Left ventricle myocardium inferior (tissue), 1 donor: ENCODE results near the gene ZBTB45. TPM values are rescaled to one million over a fixed set of nuclear protein-coding genes. Genes with fewer than 3 reads are reported as not detected.

Source experiments
- DNase-seq: peaks from one replicate; pipeline ENCODE4 v3.0.0-alpha.2; 2020
- H3K27ac ChIP-seq: fragments of 200-600 bp; replicated peaks from 2 replicates; pipeline ENCODE4 v1.8.0; 2021
- H3K27me3 ChIP-seq: fragments of 200-600 bp; 2 replicates; pipeline ENCODE4 v1.8.0; 2021; ENCODE audit warnings: low read depth
- H3K36me3 ChIP-seq: fragments of 200-600 bp; 2 replicates; pipeline ENCODE4 v1.8.0; 2021
- H3K4me1 ChIP-seq: fragments of 200-600 bp; 2 replicates; pipeline ENCODE4 v1.8.0; 2021
- H3K4me3 ChIP-seq: fragments of 200-600 bp; 2 replicates; pipeline ENCODE4 v1.8.0; 2021; ENCODE audit warnings: mild to moderate bottlenecking, moderate library complexity
- H3K9me3 ChIP-seq: fragments of 200-600 bp; replicated peaks from 2 replicates; pipeline ENCODE4 v1.8.0; 2021
- intact Hi-C: fragments of 100-400 bp; cut with micrococcal nuclease; formaldehyde crosslinking; loops from one replicate; pipeline ENCODE4 v1.11.0; 2022
- microRNA-seq: library from miRNA; unstranded; fragments of <30 nt; microRNA quantifications from one replicate; pipeline ENCODE4 v1.2.0, GENCODE V29; 2020
- total RNA-seq: library from RNA; stranded (reverse); fragmentation: NEBNext Ultra II Directional; extraction: Animal tissue kit (Norgen Biotek cat#: 25700); gene quantifications from one replicate; pipeline ENCODE4 v1.2.1, GENCODE V29; 2021
- TF ChIP-seq, protein P1 (sequence below): fragments of 200-600 bp; IDR thresholded peaks from 2 replicates; pipeline ENCODE4 v1.8.0; 2021; ENCODE audit warnings: antibody characterized with exemption, mild to moderate bottlenecking, borderline replicate concordance
- donor health status: DM: no; HTN: yes; CAD: no; lungs with severe emphysema.

The ZBTB45 gene
- total RNA-seq, 1 donor from 2014 or later: 10.2 TPM

DNA sequence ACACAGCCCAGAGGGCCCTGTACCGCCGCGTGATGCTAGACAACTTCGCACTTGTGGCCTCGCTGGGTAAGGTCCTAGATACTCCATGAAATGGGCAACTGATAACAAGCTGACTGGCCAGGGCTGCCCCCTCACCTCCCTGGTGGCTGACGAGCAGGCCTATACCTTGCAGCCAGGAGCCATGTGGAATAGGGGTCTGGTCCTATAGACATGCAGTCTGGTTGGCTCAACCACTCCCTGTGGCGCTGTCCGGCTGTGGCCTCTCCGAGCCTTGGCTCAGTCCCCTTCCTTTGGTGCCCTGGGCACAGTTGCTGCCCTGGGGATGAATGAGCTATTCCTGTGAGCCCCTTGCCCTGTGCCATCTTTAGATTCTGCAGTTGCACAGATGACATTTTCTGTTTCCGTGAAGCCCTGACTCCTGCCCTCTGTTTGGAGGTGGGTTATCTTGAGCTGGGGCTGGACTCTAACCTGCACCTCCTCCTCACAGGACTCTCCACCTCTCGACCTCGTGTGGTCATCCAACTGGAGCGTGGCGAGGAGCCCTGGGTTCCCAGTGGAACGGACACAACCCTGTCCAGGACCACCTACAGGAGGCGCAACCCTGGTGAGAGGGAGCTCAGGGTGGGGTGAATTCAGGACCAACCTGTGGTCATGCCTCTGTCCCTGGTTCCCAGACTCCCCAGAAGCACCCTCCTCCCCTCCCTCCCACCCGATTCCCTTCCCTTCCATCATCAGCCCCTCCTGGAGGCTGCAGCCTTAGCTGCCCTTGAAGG, 50.2 kb downstream of the ZBTB45 start:
- Histone ChIP-seq H3K4me3 (no peak overlapping the region), H3K27ac (no peak overlapping the region), H3K36me3 (peaks cover 44% of the 10 kb centered on the region), H3K9me3 (no peaks in the 10 kb centered on the region), H3K4me1 (peaks cover 28% of the 10 kb centered on the region), H3K27me3 (no peaks in the 10 kb centered on the region)
- DNase-seq: no peak
- intact Hi-C loops: no loop called here
- TF ChIP-seq, protein P1, sequence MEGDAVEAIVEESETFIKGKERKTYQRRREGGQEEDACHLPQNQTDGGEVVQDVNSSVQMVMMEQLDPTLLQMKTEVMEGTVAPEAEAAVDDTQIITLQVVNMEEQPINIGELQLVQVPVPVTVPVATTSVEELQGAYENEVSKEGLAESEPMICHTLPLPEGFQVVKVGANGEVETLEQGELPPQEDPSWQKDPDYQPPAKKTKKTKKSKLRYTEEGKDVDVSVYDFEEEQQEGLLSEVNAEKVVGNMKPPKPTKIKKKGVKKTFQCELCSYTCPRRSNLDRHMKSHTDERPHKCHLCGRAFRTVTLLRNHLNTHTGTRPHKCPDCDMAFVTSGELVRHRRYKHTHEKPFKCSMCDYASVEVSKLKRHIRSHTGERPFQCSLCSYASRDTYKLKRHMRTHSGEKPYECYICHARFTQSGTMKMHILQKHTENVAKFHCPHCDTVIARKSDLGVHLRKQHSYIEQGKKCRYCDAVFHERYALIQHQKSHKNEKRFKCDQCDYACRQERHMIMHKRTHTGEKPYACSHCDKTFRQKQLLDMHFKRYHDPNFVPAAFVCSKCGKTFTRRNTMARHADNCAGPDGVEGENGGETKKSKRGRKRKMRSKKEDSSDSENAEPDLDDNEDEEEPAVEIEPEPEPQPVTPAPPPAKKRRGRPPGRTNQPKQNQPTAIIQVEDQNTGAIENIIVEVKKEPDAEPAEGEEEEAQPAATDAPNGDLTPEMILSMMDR: no peak

- intact Hi-C loops: no loop called here
- Histone ChIP-seq H3K27ac (no peak overlapping the region), H3K36me3 (peaks cover 40% of the 10 kb centered on the region), H3K4me1 (peaks cover 28% of the 10 kb centered on the region), H3K9me3 (no peaks in the 10 kb centered on the region), H3K27me3 (no peaks in the 10 kb centered on the region), H3K4me3 (peak overlapping the region; percentile 92)
- TF ChIP-seq, protein P1: no peak
- DNase-seq: no peak
These were observed 51.3 kb downstream of the ZBTB45 start for GRCh38 chr19:58468216-58468839.

GRCh38 chr19:58466760-58467589, 52.6 kb downstream of the ZBTB45 start, which contains the start of gene ZNF324:
ZNF324 (plus strand) TSS chr19:58467080; CDS start chr19:58469186, 2,106 bp downstream.
- intact Hi-C loops: no loop called here

DNA sequence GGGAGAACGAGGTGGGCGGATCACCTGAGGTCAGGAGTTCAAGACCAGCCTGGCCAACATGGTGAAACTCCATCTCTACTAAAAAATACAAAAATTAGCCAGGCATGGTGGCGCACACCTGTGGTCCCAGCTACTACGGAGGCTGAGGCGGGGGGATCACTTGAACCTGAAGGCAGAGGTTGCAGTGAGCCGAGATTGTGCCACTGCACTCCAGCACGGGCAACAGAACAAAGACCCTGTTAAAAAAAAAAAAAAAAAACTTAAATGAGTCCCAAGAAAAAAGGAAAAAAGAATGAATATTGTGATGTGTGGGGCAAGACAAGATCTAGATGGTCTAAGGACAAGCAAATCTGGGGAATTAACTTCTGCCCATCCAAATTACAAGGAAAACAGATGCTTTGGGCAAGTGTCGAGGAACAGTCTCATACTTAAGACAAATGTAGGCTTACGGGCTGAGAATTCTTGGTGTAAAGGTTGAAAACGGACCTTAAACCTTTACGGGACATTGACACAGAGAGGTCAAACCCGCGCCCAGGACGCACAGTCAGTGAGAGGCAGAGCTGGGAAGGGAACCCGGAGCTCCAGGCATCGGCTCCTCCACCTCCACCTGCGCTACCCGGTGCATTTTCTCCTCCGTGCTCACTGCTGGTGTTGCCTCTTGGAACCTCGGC, 53.4 kb downstream of the ZBTB45 start:
- TF ChIP-seq, protein P1: no peak
- intact Hi-C loops: no loop called here
- peaks cover 21% of the 10 kb centered on the region for H3K36me3 ChIP-seq
- DNase-seq: no peak
- no peaks in the 10 kb centered on the region for H3K9me3 ChIP-seq
- H3K4me1 ChIP-seq: peaks cover 28% of the 10 kb centered on the region
- peak overlapping the region; percentile 83 for H3K27ac ChIP-seq
- H3K4me3 ChIP-seq: peak overlapping the region; percentile 92
- no peaks in the 10 kb centered on the region for H3K27me3 ChIP-seq

More at GRCh38 chr19:58466760-58467589, 52.6 kb downstream of the ZBTB45 start, which contains the start of gene ZNF324:
- peaks cover 28% of the 10 kb centered on the region for H3K4me1 ChIP-seq
- peak within 1 kb of the TSS; percentile 92 for H3K4me3 ChIP-seq
- H3K27ac ChIP-seq: peak within 1 kb of the TSS; percentile 83
- TF ChIP-seq, protein P1: no peak
- no peaks in the 10 kb centered on the region for H3K9me3 ChIP-seq
- peaks cover 26% of the 10 kb centered on the region for H3K36me3 ChIP-seq
- H3K27me3 ChIP-seq: no peaks in the 10 kb centered on the region
- DNase-seq: peak; percentile 99

Small RNA genes within 50 kb of the gene (microRNA-seq; reads per million reads assigned to microRNA genes)
- 0.94 reads per million for gene MIR6807

Other genes starting within 250 kb of the ZBTB45 start
- 4.9 TPM for gene ZNF8, start 240.9 kb downstream of the ZBTB45 start, total RNA-seq
- 22.7 TPM for gene ERVK3-1, start 214.4 kb downstream of the ZBTB45 start, total RNA-seq
- gene ZSCAN22, start 192.8 kb downstream of the ZBTB45 start, total RNA-seq: 1.8 TPM
- 3.7 TPM for gene A1BG, start 166.3 kb downstream of the ZBTB45 start, total RNA-seq
- gene ZNF497, start 157.1 kb downstream of the ZBTB45 start, total RNA-seq: 0.41 TPM
- gene ZNF837, start 138.8 kb downstream of the ZBTB45 start, total RNA-seq: 0.19 TPM
- 496 TPM for gene RPS5, start 132.5 kb downstream of the ZBTB45 start, total RNA-seq
- gene RNF225, start 124.2 kb downstream of the ZBTB45 start, total RNA-seq: not detected
- gene ZNF584, start 111.2 kb downstream of the ZBTB45 start, total RNA-seq: 16.8 TPM
- 5.7 TPM for gene ZNF132, start 79.7 kb downstream of the ZBTB45 start, total RNA-seq
- 3.1 TPM for gene ZNF324B, start 68.2 kb downstream of the ZBTB45 start, total RNA-seq
- gene ZNF324, start 52.7 kb downstream of the ZBTB45 start, total RNA-seq: 5.3 TPM
- 4.9 TPM for gene ZNF446, start 43.5 kb downstream of the ZBTB45 start, total RNA-seq
- gene SLC27A5, start 7.8 kb downstream of the ZBTB45 start, total RNA-seq: 4.1 TPM
- 136 TPM for gene TRIM28, start 24.3 kb upstream of the ZBTB45 start, total RNA-seq
- gene CHMP2A, start 35.3 kb upstream of the ZBTB45 start, total RNA-seq: 124 TPM
- gene UBE2M, start 38.8 kb upstream of the ZBTB45 start, total RNA-seq: 116 TPM
- gene MZF1, start 53.5 kb upstream of the ZBTB45 start, total RNA-seq: 10.9 TPM